ENCODE measurements around the gene NHLRC1.

NHLRC1 gene

DNA sequence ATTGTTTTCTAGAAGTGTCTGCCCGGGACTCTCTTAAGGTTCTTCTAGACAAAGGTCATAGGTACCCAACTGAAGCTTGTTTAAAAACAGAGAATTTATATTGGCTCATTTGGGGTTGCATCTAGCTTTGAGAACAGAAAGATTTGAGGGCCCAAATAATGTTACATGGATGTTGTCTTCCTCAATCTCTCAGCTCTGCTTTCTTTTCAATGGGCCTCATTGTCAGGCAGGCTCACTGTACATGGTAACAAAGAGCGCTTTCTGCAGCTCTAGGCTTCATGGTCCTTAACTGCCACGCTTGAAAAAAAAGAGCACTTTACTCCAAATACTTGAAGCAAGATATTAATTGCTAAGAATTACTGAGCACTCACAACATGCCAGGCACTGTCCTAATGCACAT, 22.2 kb downstream of the NHLRC1 start:
- no peaks in the 10 kb centered on the region for H3K27me3 ChIP-seq (ENCODE audit: insufficient read depth, insufficient read length)
- TF ChIP-seq ZNF274 (IDR thresholded peaks at IDR 0.05; ENCODE audit: low read depth, low read length) (no peak), SUZ12 (IDR thresholded peaks at IDR 0.05; ENCODE audit: extremely low read depth, insufficient read depth, insufficient read length) (no peak), YY1 (IDR thresholded peaks at IDR 0.05; ENCODE audit: insufficient read depth, insufficient read length) (no peak)
- H3K4me1 ChIP-seq (ENCODE audit: insufficient read depth, insufficient read length), result no peaks in the 10 kb centered on the region
- no peak overlapping the region for H3K4me3 ChIP-seq (ENCODE audit: insufficient read length, low read depth)
- no peaks in the 10 kb centered on the region for H3K9me3 ChIP-seq (ENCODE audit: insufficient read depth, low read length)
- no peak overlapping the region for H3K9ac ChIP-seq (ENCODE audit: insufficient read length, low read depth)
- H3K36me3 ChIP-seq (ENCODE audit: insufficient read depth, insufficient read length, low read length), result no peaks in the 10 kb centered on the region
- no peak for DNase-seq (ENCODE audit: low read depth, low spot score)

DNA sequence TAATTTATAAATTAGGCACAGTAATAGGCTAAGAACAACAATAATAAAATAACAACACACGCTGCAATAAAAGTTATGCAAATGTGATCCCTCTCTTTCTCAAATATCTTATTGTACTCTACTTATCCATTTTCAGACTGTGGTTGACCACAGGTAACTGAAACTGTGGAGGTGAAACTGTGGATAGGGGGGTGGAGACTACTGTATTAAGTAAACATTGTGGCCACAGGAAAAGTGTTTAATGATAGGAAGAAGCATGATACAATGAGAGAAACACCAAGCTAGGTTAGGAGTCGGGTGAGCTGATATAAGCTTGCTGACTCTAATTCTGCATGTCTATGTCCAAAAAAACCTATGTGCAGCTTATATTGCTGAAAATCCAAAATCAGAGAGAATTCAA, 23.0 kb downstream of the NHLRC1 start:
- no peak overlapping the region for H3K9ac ChIP-seq (ENCODE audit: insufficient read length, low read depth)

DNA sequence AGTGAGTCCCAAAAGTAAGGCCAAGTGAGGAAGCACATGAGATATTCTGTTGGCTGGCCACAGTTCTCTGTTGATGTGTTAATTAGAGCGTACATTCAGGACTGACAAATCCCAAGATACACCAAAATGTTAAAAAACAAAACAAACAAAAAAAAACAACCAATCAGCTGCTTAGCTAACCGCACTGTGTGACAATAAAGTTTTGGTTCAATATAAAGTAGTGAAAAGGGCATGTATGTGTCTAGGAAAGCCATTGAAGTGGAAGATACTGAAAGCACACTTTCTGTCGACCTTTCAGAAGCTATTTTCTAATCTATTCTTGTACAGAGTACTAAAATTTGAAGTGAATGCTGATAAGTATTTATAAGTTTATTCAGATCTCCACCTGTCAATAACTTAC, 26.1 kb downstream of the NHLRC1 start:
- H3K36me3 ChIP-seq (ENCODE audit: insufficient read depth, insufficient read length, low read length), result no peaks in the 10 kb centered on the region
- H3K4me1 ChIP-seq (ENCODE audit: insufficient read depth, insufficient read length), result no peaks in the 10 kb centered on the region
- no peak overlapping the region for H3K4me3 ChIP-seq (ENCODE audit: insufficient read length, low read depth)
- no peak overlapping the region for H3K9ac ChIP-seq (ENCODE audit: insufficient read length, low read depth)
- no peaks in the 10 kb centered on the region for H3K27me3 ChIP-seq (ENCODE audit: insufficient read depth, insufficient read length)
- TF ChIP-seq YY1 (IDR thresholded peaks at IDR 0.05; ENCODE audit: insufficient read depth, insufficient read length) (no peak), ZNF274 (IDR thresholded peaks at IDR 0.05; ENCODE audit: low read depth, low read length) (no peak), SUZ12 (IDR thresholded peaks at IDR 0.05; ENCODE audit: extremely low read depth, insufficient read depth, insufficient read length) (no peak)
- peaks cover 2% of the 10 kb centered on the region; the same call in 1 of the 2 replicates for H3K9me3 ChIP-seq (ENCODE audit: insufficient read depth, low read length)
- DNase-seq (ENCODE audit: low read depth, low spot score), result no peak

More for the DNA sequence above, 23.0 kb downstream of the NHLRC1 start:
- Histone ChIP-seq H3K36me3 (ENCODE audit: insufficient read depth, insufficient read length, low read length) (no peaks in the 10 kb centered on the region), H3K4me3 (ENCODE audit: insufficient read length, low read depth) (no peak overlapping the region), H3K9me3 (ENCODE audit: insufficient read depth, low read length) (no peaks in the 10 kb centered on the region), H3K27me3 (ENCODE audit: insufficient read depth, insufficient read length) (no peaks in the 10 kb centered on the region), H3K4me1 (ENCODE audit: insufficient read depth, insufficient read length) (no peaks in the 10 kb centered on the region)
- TF ChIP-seq ZNF274 (IDR thresholded peaks at IDR 0.05; ENCODE audit: low read depth, low read length) (no peak), YY1 (IDR thresholded peaks at IDR 0.05; ENCODE audit: insufficient read depth, insufficient read length) (no peak), SUZ12 (IDR thresholded peaks at IDR 0.05; ENCODE audit: extremely low read depth, insufficient read depth, insufficient read length) (no peak)
- DNase-seq (ENCODE audit: low read depth, low spot score), result no peak

DNA sequence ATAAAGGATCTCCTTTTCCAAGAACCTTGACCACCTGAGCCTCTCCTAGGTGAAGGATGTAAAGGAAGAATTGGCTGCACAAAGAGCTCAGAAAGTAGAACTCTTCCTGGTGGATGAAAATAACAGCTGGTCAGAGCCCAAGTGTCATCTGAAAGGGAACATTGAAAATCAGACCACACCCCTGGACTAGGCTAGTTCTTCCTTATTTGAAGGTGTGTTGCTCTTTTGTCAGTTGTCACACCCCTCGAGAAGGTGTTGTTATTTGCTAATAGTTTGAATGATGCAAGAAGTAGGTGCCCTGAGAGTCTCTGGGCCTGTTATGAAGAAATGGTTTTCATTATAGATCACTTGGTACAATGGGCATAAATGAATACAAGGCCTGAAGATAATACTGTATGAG, 31.1 kb downstream of the NHLRC1 start:
- Histone ChIP-seq H3K4me1 (ENCODE audit: insufficient read depth, insufficient read length) (no peaks in the 10 kb centered on the region), H3K36me3 (ENCODE audit: insufficient read depth, insufficient read length, low read length) (no peaks in the 10 kb centered on the region), H3K27me3 (ENCODE audit: insufficient read depth, insufficient read length) (no peaks in the 10 kb centered on the region), H3K9me3 (ENCODE audit: insufficient read depth, low read length) (peaks cover 27% of the 10 kb centered on the region), H3K4me3 (ENCODE audit: insufficient read length, low read depth) (no peak overlapping the region), H3K9ac (ENCODE audit: insufficient read length, low read depth) (no peak overlapping the region)
- TF ChIP-seq YY1 (IDR thresholded peaks at IDR 0.05; ENCODE audit: insufficient read depth, insufficient read length) (no peak), SUZ12 (IDR thresholded peaks at IDR 0.05; ENCODE audit: extremely low read depth, insufficient read depth, insufficient read length) (no peak), ZNF274 (IDR thresholded peaks at IDR 0.05; ENCODE audit: low read depth, low read length) (no peak)
- DNase-seq (ENCODE audit: low read depth, low spot score), result no peak

DNA sequence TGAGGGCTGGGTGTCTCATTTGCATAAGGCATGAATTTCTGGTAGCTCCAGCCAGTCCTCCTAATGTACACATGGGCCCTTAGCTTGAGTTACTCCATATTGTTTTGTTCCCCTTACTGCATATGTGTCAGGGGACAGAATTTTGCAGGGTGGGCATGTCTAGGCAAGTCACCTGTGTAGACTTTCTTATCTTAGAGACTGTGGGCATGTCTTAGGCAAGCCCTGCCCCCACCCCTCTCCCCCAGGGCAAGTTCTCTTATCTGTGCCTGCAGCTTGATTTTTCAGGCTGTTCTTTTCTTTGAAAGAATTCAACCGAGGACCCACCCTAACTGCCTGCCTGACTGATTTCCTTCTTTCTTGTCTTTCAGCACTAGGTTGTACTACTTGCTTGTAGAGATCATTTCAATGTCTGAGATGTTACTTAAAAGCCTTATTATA, 32.1 kb downstream of the NHLRC1 start:
- no peaks in the 10 kb centered on the region for H3K36me3 ChIP-seq (ENCODE audit: insufficient read depth, insufficient read length, low read length)
- H3K27me3 ChIP-seq (ENCODE audit: insufficient read depth, insufficient read length), result no peaks in the 10 kb centered on the region
- no peak overlapping the region for H3K4me3 ChIP-seq (ENCODE audit: insufficient read length, low read depth)
- H3K9me3 ChIP-seq (ENCODE audit: insufficient read depth, low read length), result peaks cover 27% of the 10 kb centered on the region
- H3K4me1 ChIP-seq (ENCODE audit: insufficient read depth, insufficient read length), result no peaks in the 10 kb centered on the region
- no peak overlapping the region for H3K9ac ChIP-seq (ENCODE audit: insufficient read length, low read depth)
- no peak for DNase-seq (ENCODE audit: low read depth, low spot score)
- TF ChIP-seq YY1 (IDR thresholded peaks at IDR 0.05; ENCODE audit: insufficient read depth, insufficient read length), result no peak
- no peak for TF ChIP-seq ZNF274 (IDR thresholded peaks at IDR 0.05; ENCODE audit: low read depth, low read length)

DNA sequence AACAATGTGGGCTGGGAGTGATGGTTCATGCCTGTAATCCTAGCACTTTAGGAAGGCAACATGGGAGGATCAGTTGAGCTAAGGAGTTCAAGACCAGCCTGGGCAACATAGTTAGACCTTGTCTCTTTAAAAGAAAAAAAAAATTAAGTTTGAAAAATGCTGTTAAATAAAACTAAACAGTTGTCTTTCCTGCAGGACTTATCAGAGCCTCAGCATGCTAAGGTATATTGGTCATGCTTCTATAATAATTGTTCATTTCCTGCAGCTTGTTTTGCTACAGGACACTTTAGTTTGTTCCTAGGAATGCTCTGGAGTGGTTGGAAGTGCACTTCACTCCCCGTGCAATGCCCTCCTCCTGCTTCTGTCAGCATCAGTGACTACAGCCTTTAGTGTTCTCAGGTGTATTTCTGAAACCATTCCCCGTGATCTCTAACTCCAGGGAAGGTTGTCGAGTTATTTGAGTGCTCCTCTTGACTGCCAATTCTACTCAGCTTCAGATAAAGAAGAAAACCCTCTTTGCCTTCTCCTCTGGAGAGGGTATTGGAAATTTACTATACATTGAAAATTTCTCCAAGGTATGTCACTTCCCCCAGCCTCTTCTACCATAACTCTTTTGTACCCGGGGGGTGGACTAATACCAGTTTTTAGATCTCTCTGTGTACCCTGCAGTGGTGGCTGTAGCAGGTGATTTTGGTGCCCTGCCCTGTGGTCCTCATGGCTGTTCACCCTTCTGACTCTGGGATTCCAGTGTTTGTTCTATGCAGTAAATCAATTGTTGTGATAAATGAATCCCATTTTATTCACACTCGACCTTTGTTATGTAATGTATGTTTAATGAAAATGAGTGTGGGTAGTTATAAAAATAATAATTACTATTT, 33.8 kb downstream of the NHLRC1 start:
- Histone ChIP-seq H3K27me3 (ENCODE audit: insufficient read depth, insufficient read length) (no peaks in the 10 kb centered on the region), H3K9me3 (ENCODE audit: insufficient read depth, low read length) (peaks cover 31% of the 10 kb centered on the region), H3K36me3 (ENCODE audit: insufficient read depth, insufficient read length, low read length) (no peaks in the 10 kb centered on the region), H3K4me3 (ENCODE audit: insufficient read length, low read depth) (no peak overlapping the region), H3K9ac (ENCODE audit: insufficient read length, low read depth) (no peak overlapping the region), H3K4me1 (ENCODE audit: insufficient read depth, insufficient read length) (no peaks in the 10 kb centered on the region)
- DNase-seq (ENCODE audit: low read depth, low spot score), result no peak
- TF ChIP-seq ZNF274 (IDR thresholded peaks at IDR 0.05; ENCODE audit: low read depth, low read length) (no peak), SUZ12 (IDR thresholded peaks at IDR 0.05; ENCODE audit: extremely low read depth, insufficient read depth, insufficient read length) (no peak), YY1 (IDR thresholded peaks at IDR 0.05; ENCODE audit: insufficient read depth, insufficient read length) (no peak)

DNA sequence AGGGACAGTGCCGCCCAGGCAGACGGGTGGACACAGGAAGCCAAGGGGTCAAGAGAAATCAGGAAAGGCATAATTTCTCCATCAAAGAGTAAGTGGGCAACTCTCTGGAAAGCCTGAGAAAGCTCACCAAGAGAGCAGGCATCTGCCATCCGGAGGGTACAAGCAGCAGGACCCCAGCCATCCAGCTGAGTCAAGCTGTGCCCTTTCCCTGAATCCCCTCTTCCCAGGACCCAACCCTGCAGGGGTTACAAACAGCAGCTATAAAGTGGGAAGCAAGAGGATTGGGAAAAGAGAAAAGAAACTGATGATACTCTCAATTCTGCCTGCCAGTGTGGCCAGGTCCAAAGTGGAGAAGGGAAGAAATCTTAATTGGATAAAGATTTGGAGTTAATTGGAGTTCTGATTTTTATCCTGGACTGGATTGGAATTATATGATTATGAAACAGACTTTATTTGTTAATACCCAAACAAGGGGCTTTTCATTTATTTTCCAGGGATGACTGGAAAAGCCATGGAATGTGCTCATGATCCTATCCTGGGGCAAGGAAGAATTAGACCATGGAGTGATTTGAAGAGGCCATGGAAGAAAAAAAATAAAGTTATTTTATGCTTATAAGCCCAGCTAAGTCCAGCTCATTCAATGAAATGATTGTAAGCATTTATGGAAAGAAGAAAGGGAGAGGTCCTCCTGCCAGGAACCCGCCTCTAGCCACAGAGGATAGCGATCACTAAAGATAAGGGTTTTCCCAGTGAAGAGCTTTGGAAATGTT, 34.9 kb downstream of the NHLRC1 start:
- Histone ChIP-seq H3K9ac (ENCODE audit: insufficient read length, low read depth) (no peak overlapping the region), H3K4me1 (ENCODE audit: insufficient read depth, insufficient read length) (no peaks in the 10 kb centered on the region), H3K36me3 (ENCODE audit: insufficient read depth, insufficient read length, low read length) (no peaks in the 10 kb centered on the region), H3K9me3 (ENCODE audit: insufficient read depth, low read length) (peaks cover 31% of the 10 kb centered on the region), H3K4me3 (ENCODE audit: insufficient read length, low read depth) (no peak overlapping the region), H3K27me3 (ENCODE audit: insufficient read depth, insufficient read length) (no peaks in the 10 kb centered on the region)
- DNase-seq (ENCODE audit: low read depth, low spot score), result no peak
- TF ChIP-seq ZNF274 (IDR thresholded peaks at IDR 0.05; ENCODE audit: low read depth, low read length), result no peak
- no peak for TF ChIP-seq YY1 (IDR thresholded peaks at IDR 0.05; ENCODE audit: insufficient read depth, insufficient read length)
- no peak for TF ChIP-seq SUZ12 (IDR thresholded peaks at IDR 0.05; ENCODE audit: extremely low read depth, insufficient read depth, insufficient read length)
